SH-SY5Y (cell line): ENCODE measurements around the gene STX1A.

Experiments
- GATA2 ChIP-seq: IDR thresholded peaks from 2 replicates; pipeline ENCODE4 v1.6.1; 2011; ENCODE audit warnings: mild to moderate bottlenecking, low read depth, low read length
- GATA3 ChIP-seq: IDR thresholded peaks from 2 replicates; pipeline ENCODE4 v1.6.1; 2011; ENCODE audit warnings: low read depth, mild to moderate bottlenecking, low read length, moderate library complexity

- TF ChIP-seq GATA3 (no peak), GATA2 (no peak)
Measured at GRCh38 chr7:73705551-73705920, 13.9 kb downstream of the STX1A start.
